Testis (tissue), 2 donors: ENCODE results near the gene ADH7.

Experiments
- POLR2A ChIP-seq: fragments of 450-650 bp; IDR thresholded peaks from one replicate; pipeline ENCODE4 v1.6.1; 2017; ENCODE audit warnings: antibody characterized with exemption, mild to moderate bottlenecking, moderate library complexity
- TF ChIP-seq, protein P1 (sequence below), 3 experiments: fragments of 450-650 bp in 2 of 3; fragments of 200-600 bp in 1 of 3; sonication (generic) in 1 of 3; IDR thresholded peaks; one replicate each; pipeline ENCODE4 v1.5.1; 2016 to 2019; ENCODE audit warnings: antibody characterized with exemption in 3 of 3, mild to moderate bottlenecking in 2 of 3, moderate library complexity in 1 of 3

DNA sequence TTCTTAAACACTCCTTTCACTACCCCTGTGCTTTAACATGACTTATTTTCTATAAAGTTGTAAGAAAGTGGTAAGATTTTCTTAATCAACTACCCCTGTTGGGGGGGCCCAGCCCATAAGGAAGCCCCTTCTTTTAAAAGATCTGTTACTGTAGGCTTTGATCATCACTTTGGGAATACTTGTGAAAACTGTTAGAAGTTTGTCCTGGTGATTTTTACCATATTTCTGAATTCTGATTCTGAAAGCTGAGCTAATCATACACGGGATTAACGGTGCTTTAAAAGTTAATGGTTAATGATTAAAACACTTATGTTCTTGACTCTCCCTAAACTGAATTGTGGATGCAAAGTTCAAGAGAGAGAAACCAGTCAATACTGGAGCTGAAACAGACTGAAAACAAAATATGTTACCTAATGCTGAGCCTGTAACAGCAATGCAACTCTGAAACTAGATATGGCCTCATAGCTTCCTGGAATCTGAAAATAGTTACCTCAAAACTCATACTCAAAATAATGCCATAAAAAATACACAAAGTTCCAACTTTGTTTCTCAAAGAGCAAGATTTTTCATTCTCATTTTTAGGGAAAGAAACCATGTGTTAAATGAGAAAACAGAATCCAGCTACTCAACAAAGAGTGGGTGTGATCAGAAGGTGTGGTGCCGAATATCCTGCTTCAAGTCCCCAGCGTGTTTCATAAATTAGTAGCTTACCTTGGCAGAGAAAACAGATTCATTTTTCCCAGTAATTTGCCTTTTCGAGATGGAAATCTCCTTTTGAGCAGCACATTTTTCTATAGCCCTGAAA is 31.6 kb downstream of the ADH7 start:
- TF ChIP-seq, protein P1, sequence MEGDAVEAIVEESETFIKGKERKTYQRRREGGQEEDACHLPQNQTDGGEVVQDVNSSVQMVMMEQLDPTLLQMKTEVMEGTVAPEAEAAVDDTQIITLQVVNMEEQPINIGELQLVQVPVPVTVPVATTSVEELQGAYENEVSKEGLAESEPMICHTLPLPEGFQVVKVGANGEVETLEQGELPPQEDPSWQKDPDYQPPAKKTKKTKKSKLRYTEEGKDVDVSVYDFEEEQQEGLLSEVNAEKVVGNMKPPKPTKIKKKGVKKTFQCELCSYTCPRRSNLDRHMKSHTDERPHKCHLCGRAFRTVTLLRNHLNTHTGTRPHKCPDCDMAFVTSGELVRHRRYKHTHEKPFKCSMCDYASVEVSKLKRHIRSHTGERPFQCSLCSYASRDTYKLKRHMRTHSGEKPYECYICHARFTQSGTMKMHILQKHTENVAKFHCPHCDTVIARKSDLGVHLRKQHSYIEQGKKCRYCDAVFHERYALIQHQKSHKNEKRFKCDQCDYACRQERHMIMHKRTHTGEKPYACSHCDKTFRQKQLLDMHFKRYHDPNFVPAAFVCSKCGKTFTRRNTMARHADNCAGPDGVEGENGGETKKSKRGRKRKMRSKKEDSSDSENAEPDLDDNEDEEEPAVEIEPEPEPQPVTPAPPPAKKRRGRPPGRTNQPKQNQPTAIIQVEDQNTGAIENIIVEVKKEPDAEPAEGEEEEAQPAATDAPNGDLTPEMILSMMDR (IDR thresholded peaks at IDR 0.05): no peak
- no peak for TF ChIP-seq POLR2A
